ENCODE results near the gene RAI14.

The RAI14 gene

DNA sequence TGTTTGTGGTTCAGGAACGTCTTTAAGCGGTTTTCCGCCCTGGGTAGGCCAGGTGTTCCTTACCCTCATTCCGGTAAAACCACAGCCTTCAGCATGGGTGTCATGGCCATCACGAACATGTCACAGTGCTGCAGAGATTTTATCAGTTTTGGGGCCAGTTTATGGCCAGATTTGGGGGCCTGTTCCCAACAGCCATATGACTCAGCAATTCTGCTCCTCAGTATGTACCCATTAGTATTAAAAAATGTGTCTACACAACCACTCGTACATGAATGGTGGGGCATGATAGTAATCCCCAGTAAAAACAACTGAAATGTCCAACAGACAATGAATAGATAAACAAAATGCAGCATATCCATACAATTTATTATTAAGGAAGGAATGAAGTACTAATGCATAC, 130.9 kb downstream of the RAI14 start:
- H3K27me3 ChIP-seq (ENCODE audit: control insufficient read depth, insufficient read depth, low read length): no peaks in the 10 kb centered on the region
- no peaks in the 10 kb centered on the region for H3K4me1 ChIP-seq (ENCODE audit: control insufficient read depth, low read depth, low read length)
- no peak overlapping the region for H3K9ac ChIP-seq (ENCODE audit: low read length)
- no peak overlapping the region for H3K4me3 ChIP-seq (ENCODE audit: low read length)
- peaks cover 3% of the 10 kb centered on the region for H3K9me3 ChIP-seq (ENCODE audit: control insufficient read depth, low read depth, low read length)
- no peak overlapping the region for H3K27ac ChIP-seq (ENCODE audit: low read length)
- no peaks in the 10 kb centered on the region for H3K36me3 ChIP-seq (ENCODE audit: control insufficient read depth, low read depth, low read length)

DNA sequence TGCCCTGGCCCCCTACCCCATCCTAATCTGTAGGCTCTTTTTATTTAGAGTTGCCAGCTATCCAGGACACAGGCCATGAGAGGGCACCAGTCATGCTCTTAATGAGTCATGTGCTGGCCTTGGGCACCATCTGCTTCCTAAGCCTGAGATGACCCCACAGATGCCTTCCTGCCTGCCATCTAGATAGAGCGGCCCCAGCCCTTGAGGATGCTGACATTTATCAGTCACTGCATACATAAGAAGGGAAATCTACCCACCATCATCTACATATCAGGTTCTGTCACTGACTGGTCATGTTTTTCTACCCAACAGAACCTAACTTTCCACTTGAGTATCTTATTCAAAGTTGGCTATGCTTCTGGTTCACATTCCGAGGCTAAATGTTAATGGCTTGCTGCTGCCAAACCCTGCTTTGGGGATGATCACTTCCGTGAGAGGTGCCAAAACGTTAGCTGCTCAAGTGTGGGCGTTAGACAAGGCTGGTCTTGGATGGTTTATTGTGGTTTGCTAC, 132.9 kb downstream of the RAI14 start:
- no peak overlapping the region for H3K27ac ChIP-seq (ENCODE audit: low read length)

DNA sequence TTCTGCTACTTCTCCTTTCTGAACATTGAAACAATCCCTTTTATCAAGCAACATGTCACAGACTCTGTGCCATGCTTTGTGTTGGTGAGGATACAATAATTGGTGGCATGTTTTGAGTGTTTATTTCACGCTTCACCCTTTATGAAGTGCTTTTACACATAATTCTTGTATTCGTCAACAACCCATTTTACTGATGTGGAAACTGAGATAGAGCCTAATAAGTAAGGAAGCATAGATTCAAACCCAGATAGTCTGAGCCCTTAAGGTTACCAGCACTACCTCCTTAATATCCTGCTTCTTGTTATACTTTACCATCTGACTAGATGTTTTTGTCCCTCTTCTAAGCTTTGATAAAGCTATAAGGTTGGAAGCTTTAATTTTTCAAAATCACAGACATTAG, 133.5 kb downstream of the RAI14 start:
- no peaks in the 10 kb centered on the region for H3K27me3 ChIP-seq (ENCODE audit: control insufficient read depth, insufficient read depth, low read length)
- H3K36me3 ChIP-seq (ENCODE audit: control insufficient read depth, low read depth, low read length): no peaks in the 10 kb centered on the region
- H3K4me3 ChIP-seq (ENCODE audit: low read length): no peak overlapping the region
- H3K9me3 ChIP-seq (ENCODE audit: control insufficient read depth, low read depth, low read length): peaks cover 3% of the 10 kb centered on the region
- H3K4me1 ChIP-seq (ENCODE audit: control insufficient read depth, low read depth, low read length): no peaks in the 10 kb centered on the region
- H3K27ac ChIP-seq (ENCODE audit: low read length): no peak overlapping the region
- no peak overlapping the region for H3K9ac ChIP-seq (ENCODE audit: low read length)

More for the DNA sequence above, 132.9 kb downstream of the RAI14 start:
- Histone ChIP-seq H3K36me3 (ENCODE audit: control insufficient read depth, low read depth, low read length) (no peaks in the 10 kb centered on the region), H3K9ac (ENCODE audit: low read length) (no peak overlapping the region), H3K4me3 (ENCODE audit: low read length) (no peak overlapping the region), H3K27me3 (ENCODE audit: control insufficient read depth, insufficient read depth, low read length) (no peaks in the 10 kb centered on the region), H3K4me1 (ENCODE audit: control insufficient read depth, low read depth, low read length) (no peaks in the 10 kb centered on the region), H3K9me3 (ENCODE audit: control insufficient read depth, low read depth, low read length) (peaks cover 3% of the 10 kb centered on the region)

DNA sequence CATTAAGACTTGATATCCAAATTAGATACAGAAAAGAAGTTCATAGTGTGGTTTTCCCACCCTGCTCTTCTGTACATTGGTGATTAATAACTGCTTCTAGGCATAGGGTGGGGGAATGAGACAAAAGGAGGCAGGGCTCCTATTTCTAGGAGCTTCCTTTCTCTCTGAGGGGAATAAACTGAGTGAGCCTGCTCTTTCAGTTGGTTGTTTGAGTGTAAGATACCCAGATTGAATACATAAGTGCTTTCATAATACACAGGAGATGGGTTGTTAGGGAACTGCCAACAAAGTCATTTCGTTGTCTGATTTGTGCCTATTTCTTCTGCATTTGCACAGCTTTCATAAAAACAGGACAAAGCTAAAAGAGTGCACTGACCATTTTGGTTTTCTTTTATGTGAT, 133.9 kb downstream of the RAI14 start:
- Histone ChIP-seq H3K4me1 (ENCODE audit: control insufficient read depth, low read depth, low read length) (no peaks in the 10 kb centered on the region), H3K9ac (ENCODE audit: low read length) (no peak overlapping the region), H3K27me3 (ENCODE audit: control insufficient read depth, insufficient read depth, low read length) (no peaks in the 10 kb centered on the region), H3K9me3 (ENCODE audit: control insufficient read depth, low read depth, low read length) (peaks cover 3% of the 10 kb centered on the region), H3K27ac (ENCODE audit: low read length) (no peak overlapping the region), H3K36me3 (ENCODE audit: control insufficient read depth, low read depth, low read length) (no peaks in the 10 kb centered on the region), H3K4me3 (ENCODE audit: low read length) (no peak overlapping the region)

DNA sequence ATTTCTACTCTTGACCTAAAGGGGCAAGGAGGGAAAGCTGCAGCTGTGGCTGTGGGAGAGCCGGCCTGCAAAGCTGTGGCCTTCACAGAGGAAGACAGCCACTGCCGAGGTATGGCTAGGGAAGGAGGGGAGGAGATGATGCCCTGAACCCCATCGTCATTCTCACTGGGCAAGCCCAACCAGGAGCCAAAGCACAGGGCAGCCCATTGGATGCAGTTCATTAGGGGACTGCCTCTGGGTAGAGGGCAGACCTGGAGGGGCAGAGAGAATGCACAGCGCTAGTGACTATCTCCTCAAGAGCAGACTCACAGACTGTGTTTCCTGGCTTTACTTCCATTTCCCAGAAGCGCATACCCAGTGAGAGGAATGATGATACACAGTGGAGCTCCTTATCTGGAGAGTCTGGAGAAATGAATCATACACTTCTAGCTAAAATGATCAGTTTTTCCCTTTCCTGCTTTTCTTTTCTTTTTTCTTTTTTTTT, 135.7 kb downstream of the RAI14 start:
- Histone ChIP-seq H3K9me3 (ENCODE audit: control insufficient read depth, low read depth, low read length) (peaks cover 3% of the 10 kb centered on the region), H3K9ac (ENCODE audit: low read length) (no peak overlapping the region), H3K4me1 (ENCODE audit: control insufficient read depth, low read depth, low read length) (no peaks in the 10 kb centered on the region), H3K36me3 (ENCODE audit: control insufficient read depth, low read depth, low read length) (peaks cover 11% of the 10 kb centered on the region), H3K4me3 (ENCODE audit: low read length) (no peak overlapping the region), H3K27me3 (ENCODE audit: control insufficient read depth, insufficient read depth, low read length) (no peaks in the 10 kb centered on the region), H3K27ac (ENCODE audit: low read length) (no peak overlapping the region)

DNA sequence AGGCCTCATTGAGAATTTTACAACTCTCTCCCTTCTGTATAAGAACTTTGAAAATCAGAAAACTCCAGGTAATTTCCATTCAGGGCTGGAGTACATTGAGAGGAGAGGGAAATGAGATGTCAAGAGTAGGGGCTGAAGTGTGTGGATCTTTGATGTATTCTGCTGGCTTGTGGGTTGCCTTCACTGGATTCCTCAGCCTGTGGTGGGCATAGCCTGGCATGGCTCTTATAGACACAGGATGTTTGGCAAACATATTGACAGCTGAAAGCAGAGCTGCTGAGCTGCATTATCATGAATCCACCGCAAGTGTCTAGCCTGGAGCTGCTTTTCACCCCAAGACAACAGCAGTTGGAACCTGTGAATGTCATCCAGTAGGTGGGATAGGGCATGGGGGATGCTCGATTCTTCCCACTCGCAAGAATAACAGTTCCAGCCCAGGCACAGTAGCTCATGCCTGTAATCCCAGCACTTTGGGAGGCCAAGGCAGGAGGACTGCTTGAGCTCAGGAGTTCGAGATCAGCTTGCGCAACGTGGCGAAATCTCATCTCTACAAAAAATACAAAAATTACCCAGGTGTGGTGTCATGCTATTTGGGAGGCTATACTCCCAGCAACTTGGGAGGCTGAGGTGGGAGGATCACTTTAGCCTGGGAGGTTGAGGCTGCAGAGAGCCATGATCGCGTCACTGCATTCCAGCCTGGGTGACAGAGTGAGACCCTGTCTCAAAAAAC, 146.9 kb downstream of the RAI14 start:
- Histone ChIP-seq H3K4me3 (ENCODE audit: low read length) (no peak overlapping the region), H3K4me1 (ENCODE audit: control insufficient read depth, low read depth, low read length) (peaks cover 10% of the 10 kb centered on the region), H3K36me3 (ENCODE audit: control insufficient read depth, low read depth, low read length) (peaks cover 42% of the 10 kb centered on the region), H3K27me3 (ENCODE audit: control insufficient read depth, insufficient read depth, low read length) (no peaks in the 10 kb centered on the region), H3K9me3 (ENCODE audit: control insufficient read depth, low read depth, low read length) (no peaks in the 10 kb centered on the region), H3K9ac (ENCODE audit: low read length) (no peak overlapping the region), H3K27ac (ENCODE audit: low read length) (no peak overlapping the region)

DNA sequence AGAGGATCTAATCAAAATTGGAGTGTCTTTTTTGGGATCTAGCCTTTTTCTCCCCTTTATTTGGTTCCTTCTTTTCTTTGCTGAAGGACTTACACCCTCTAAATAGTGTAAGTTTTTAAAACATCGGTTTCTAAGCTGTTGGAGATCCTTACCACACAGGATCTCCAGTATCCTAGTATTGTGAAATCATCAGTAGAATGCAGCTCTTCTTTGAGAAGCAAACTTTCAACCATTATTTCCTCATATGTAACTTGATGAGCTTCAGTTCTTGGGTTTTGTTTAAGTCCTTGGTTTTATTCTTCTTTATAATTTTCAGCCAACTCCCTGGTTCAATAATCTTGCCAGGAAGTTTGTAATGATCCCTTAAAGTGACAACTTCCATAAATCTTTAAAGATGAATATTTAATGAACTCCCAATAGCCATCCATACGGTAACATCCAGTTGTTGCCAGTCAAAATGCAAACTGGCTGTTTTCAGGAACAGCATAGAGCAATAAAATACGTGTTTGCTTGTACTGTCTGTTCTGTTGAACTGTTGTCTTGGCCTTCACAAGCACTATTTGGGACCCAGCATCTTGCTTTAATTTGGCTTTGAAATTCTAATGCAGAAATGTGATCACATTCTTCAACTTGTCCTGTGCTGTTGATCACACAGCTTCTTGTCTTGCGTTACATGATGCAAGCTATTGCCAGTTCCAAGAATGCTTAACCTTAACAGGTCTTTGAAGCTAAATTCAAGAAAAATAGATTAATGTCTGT, 148.0 kb downstream of the RAI14 start:
- H3K27ac ChIP-seq (ENCODE audit: low read length): no peak overlapping the region
- peaks cover 10% of the 10 kb centered on the region for H3K4me1 ChIP-seq (ENCODE audit: control insufficient read depth, low read depth, low read length)
- peaks cover 35% of the 10 kb centered on the region for H3K36me3 ChIP-seq (ENCODE audit: control insufficient read depth, low read depth, low read length)

DNA sequence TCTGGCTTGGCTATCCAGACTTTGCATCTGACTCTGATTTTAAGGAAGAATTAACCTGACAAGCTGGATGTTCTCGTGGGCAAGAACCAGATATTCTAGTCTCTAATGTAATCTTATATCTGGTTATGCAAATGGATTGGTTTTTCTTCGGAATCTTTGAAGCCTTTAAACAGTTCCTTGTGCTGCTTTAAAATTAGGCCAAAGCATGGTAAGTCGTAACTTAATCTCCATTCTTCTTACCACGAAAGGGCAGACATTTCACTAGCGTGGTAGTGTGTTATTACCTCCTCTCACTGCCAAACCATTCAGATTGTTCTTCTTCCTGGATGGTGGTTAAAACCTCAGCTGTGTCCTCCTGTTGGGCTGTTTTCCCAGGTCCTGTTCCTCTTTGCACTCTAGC, 148.8 kb downstream of the RAI14 start:
- H3K4me3 ChIP-seq (ENCODE audit: low read length): no peak overlapping the region
- no peak overlapping the region for H3K27ac ChIP-seq (ENCODE audit: low read length)
- H3K36me3 ChIP-seq (ENCODE audit: control insufficient read depth, low read depth, low read length): peaks cover 34% of the 10 kb centered on the region
- no peaks in the 10 kb centered on the region for H3K9me3 ChIP-seq (ENCODE audit: control insufficient read depth, low read depth, low read length)
- no peak overlapping the region for H3K9ac ChIP-seq (ENCODE audit: low read length)
- H3K4me1 ChIP-seq (ENCODE audit: control insufficient read depth, low read depth, low read length): peaks cover 10% of the 10 kb centered on the region
- no peaks in the 10 kb centered on the region for H3K27me3 ChIP-seq (ENCODE audit: control insufficient read depth, insufficient read depth, low read length)

More for the DNA sequence above, 148.0 kb downstream of the RAI14 start:
- Histone ChIP-seq H3K9ac (ENCODE audit: low read length) (no peak overlapping the region), H3K9me3 (ENCODE audit: control insufficient read depth, low read depth, low read length) (no peaks in the 10 kb centered on the region), H3K27me3 (ENCODE audit: control insufficient read depth, insufficient read depth, low read length) (no peaks in the 10 kb centered on the region), H3K4me3 (ENCODE audit: low read length) (no peak overlapping the region)

DNA sequence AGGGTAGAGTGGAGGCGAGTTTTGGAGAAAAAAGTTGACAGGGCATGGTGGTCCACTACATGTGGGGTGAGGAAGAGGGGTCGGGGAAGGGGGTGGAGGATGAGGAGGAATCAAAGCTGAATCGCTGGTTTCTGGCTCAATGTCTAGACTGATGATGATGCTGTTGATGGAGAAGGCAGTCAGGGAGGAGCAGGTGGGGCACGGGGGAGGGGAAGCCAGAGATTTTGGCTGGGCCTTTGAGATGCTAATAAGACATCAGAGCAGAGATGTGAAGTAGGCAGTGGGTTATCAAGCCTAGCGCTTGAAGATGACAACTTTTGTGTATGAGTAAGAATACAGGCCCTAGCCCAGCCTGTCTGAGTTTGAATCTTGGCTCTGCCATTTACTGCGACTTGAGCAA, 150.4 kb downstream of the RAI14 start:
- Histone ChIP-seq H3K4me3 (ENCODE audit: low read length) (no peak overlapping the region), H3K36me3 (ENCODE audit: control insufficient read depth, low read depth, low read length) (peaks cover 32% of the 10 kb centered on the region), H3K9ac (ENCODE audit: low read length) (no peak overlapping the region), H3K27me3 (ENCODE audit: control insufficient read depth, insufficient read depth, low read length) (no peaks in the 10 kb centered on the region), H3K9me3 (ENCODE audit: control insufficient read depth, low read depth, low read length) (no peaks in the 10 kb centered on the region), H3K27ac (ENCODE audit: low read length) (no peak overlapping the region), H3K4me1 (ENCODE audit: control insufficient read depth, low read depth, low read length) (peaks cover 10% of the 10 kb centered on the region)

DNA sequence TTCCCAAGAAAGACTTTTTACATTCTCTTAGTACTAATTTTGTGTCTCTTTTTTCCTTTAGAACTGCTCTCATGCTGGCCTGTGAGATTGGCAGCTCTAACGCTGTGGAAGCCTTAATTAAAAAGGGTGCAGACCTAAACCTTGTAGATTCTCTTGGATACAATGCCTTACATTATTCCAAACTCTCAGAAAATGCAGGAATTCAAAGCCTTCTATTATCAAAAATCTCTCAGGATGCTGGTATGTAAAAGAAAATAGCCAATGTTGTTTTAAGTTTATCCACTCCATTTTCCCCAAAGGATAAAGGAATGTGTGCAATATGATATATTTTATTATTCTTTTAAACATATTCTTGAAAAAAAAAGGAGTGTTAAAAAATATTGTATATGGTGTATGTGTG, 155.6 kb downstream of the RAI14 start:
- H3K4me1 ChIP-seq (ENCODE audit: control insufficient read depth, low read depth, low read length): peaks cover 3% of the 10 kb centered on the region
- H3K9ac ChIP-seq (ENCODE audit: low read length): no peak overlapping the region
- no peaks in the 10 kb centered on the region for H3K9me3 ChIP-seq (ENCODE audit: control insufficient read depth, low read depth, low read length)
- peaks cover 41% of the 10 kb centered on the region for H3K36me3 ChIP-seq (ENCODE audit: control insufficient read depth, low read depth, low read length)
- no peaks in the 10 kb centered on the region for H3K27me3 ChIP-seq (ENCODE audit: control insufficient read depth, insufficient read depth, low read length)
- H3K27ac ChIP-seq (ENCODE audit: low read length): no peak overlapping the region
- no peak overlapping the region for H3K4me3 ChIP-seq (ENCODE audit: low read length)

DNA sequence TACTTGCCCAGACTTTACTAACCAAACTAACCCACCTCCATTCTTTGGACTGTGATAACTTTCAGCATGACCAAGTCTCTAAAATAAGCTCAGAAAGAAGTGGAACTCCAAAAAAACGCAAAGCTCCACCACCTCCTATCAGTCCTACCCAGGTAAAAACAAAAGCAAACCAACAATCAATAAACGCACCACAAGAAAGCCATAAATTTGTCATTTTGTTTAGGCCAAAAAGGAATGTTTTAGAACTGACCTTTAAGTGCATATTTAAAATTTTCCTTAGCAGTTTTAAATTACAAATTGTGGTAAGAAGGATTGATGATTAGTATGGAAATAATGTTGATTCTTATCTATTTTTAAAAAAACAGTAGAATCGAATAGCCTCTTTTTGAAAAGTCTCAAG, 157.4 kb downstream of the RAI14 start:
- Histone ChIP-seq H3K4me1 (ENCODE audit: control insufficient read depth, low read depth, low read length) (no peaks in the 10 kb centered on the region), H3K9me3 (ENCODE audit: control insufficient read depth, low read depth, low read length) (no peaks in the 10 kb centered on the region), H3K27me3 (ENCODE audit: control insufficient read depth, insufficient read depth, low read length) (no peaks in the 10 kb centered on the region), H3K36me3 (ENCODE audit: control insufficient read depth, low read depth, low read length) (peaks cover 55% of the 10 kb centered on the region), H3K27ac (ENCODE audit: low read length) (no peak overlapping the region), H3K9ac (ENCODE audit: low read length) (no peak overlapping the region), H3K4me3 (ENCODE audit: low read length) (no peak overlapping the region)

All from iPS-18a (cell line).